Measurements from ENCODE around the gene CAB39L. TPM values are rescaled to one million over a fixed set of nuclear protein-coding genes. Genes with fewer than 3 reads are reported as not detected.

Gene CAB39L
- total and polyA plus RNA-seq, 2 of the 13 experiments (the other 11 are each of a cell fraction or from before 2014, with no cell fraction given): 3.1 to 6.1 TPM

DNA sequence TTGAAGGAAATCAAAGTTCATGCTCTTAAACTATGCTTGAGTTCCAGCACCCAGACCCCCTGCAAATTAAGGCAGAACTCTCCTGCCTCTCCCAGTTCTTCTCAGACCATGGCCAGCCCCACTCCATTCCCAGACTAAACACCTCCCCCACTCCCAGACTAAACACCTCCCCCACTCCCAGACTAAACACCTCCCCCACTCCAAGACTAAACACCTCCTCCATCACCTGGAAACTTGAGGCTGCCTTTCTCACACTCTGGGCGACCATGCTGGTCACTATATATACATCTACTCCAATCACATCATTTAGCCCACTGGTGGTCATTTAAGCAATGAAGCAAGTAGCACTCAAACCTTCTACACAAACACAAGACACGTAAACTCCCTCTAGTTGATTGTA, 57.2 kb downstream of the CAB39L start (continued):
- TF ChIP-seq CC2D1A (CRISPR knock-in tag; IDR thresholded peaks at IDR 0.05) (no peak), ZNF143 (CRISPR knock-in tag; IDR thresholded peaks at IDR 0.05) (no peak)

DNA sequence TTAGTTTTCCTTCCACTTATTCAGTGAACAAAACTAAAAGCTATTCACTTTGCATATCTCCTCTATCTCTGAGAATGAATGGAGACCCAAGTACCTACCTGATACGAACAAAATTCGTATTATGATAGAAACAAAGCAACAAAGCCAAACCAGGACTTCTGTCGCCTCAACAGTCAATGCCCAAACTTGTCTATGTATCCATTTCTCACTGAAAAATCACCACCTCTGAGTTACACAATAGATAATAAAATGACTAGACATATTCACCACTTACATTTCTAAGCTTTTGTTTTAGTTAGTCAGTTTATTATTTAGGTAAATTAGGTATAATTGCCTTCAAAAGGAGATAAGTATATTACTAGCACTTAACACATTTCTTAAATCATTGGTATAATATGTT, 67.7 kb downstream of the CAB39L start:
- H3K4me3 ChIP-seq (replicated peaks in 1 of 3; ENCODE audit: insufficient read depth in 1 of 3, low read depth in 2 of 3, low read length in 3 of 3): no peak overlapping the region
- H3K36me3 ChIP-seq (replicated peaks in 1 of 2; ENCODE audit: control insufficient read depth in 1 of 2, insufficient read depth in 2 of 2, low read length in 2 of 2): no peaks in the 10 kb centered on the region
- ChIA-PET CTCF (ENCODE audit: low intra/inter-chr PET ratio, low total read pairs) (no interaction called here), POLR2A (no interaction called here)
- no peak overlapping the region for H3K27ac ChIP-seq (ENCODE audit: extremely low read length, insufficient read depth, low read length)
- BruUV-seq (replicated peaks): no TSS peak
- H3K9ac ChIP-seq (ENCODE audit: insufficient read depth, low read depth, low read length): no peak overlapping the region
- no peak for TF ChIP-seq ZNF572 (CRISPR knock-in tag; IDR thresholded peaks at IDR 0.05)
- TF ChIP-seq, protein P1, sequence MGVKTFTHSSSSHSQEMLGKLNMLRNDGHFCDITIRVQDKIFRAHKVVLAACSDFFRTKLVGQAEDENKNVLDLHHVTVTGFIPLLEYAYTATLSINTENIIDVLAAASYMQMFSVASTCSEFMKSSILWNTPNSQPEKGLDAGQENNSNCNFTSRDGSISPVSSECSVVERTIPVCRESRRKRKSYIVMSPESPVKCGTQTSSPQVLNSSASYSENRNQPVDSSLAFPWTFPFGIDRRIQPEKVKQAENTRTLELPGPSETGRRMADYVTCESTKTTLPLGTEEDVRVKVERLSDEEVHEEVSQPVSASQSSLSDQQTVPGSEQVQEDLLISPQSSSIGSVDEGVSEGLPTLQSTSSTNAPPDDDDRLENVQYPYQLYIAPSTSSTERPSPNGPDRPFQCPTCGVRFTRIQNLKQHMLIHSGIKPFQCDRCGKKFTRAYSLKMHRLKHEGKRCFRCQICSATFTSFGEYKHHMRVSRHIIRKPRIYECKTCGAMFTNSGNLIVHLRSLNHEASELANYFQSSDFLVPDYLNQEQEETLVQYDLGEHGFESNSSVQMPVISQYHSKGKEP (CRISPR knock-in tag; IDR thresholded peaks at IDR 0.05): no peak
- TF ChIP-seq, protein P2, sequence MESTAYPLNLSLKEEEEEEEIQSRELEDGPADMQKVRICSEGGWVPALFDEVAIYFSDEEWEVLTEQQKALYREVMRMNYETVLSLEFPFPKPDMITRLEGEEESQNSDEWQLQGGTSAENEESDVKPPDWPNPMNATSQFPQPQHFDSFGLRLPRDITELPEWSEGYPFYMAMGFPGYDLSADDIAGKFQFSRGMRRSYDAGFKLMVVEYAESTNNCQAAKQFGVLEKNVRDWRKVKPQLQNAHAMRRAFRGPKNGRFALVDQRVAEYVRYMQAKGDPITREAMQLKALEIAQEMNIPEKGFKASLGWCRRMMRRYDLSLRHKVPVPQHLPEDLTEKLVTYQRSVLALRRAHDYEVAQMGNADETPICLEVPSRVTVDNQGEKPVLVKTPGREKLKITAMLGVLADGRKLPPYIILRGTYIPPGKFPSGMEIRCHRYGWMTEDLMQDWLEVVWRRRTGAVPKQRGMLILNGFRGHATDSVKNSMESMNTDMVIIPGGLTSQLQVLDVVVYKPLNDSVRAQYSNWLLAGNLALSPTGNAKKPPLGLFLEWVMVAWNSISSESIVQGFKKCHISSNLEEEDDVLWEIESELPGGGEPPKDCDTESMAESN (CRISPR knock-in tag; conservative IDR thresholded peaks at IDR 0.05): no peak
- no peak for TF ChIP-seq THYN1 (CRISPR knock-in tag; IDR thresholded peaks at IDR 0.05; ENCODE audit: borderline replicate concordance, low read depth)
- TF ChIP-seq ZNF672 (CRISPR knock-in tag; IDR thresholded peaks at IDR 0.05): no peak
- TF ChIP-seq TBP (CRISPR knock-in tag; IDR thresholded peaks at IDR 0.05): no peak
- no peak for TF ChIP-seq CBX2 (IDR thresholded peaks at IDR 0.05; ENCODE audit: low read depth, low read length)
- TF ChIP-seq CBX2 (CRISPR knock-in tag; IDR thresholded peaks at IDR 0.05; ENCODE audit: low read depth): no peak
- no peak for TF ChIP-seq ZNF558 (CRISPR knock-in tag; IDR thresholded peaks at IDR 0.05; ENCODE audit: borderline replicate concordance)
- no peak for TF ChIP-seq NR2F2 (IDR thresholded peaks at IDR 0.05; ENCODE audit: borderline replicate concordance, low read depth)
- no peak for TF ChIP-seq BCL6 (CRISPR knock-in tag; IDR thresholded peaks at IDR 0.05)
- TF ChIP-seq, protein P3, sequence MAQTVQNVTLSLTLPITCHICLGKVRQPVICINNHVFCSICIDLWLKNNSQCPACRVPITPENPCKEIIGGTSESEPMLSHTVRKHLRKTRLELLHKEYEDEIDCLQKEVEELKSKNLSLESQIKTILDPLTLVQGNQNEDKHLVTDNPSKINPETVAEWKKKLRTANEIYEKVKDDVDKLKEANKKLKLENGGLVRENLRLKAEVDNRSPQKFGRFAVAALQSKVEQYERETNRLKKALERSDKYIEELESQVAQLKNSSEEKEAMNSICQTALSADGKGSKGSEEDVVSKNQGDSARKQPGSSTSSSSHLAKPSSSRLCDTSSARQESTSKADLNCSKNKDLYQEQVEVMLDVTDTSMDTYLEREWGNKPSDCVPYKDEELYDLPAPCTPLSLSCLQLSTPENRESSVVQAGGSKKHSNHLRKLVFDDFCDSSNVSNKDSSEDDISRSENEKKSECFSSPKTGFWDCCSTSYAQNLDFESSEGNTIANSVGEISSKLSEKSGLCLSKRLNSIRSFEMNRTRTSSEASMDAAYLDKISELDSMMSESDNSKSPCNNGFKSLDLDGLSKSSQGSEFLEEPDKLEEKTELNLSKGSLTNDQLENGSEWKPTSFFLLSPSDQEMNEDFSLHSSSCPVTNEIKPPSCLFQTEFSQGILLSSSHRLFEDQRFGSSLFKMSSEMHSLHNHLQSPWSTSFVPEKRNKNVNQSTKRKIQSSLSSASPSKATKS (CRISPR knock-in tag; IDR thresholded peaks at IDR 0.05): no peak
- TF ChIP-seq NFYB (CRISPR knock-in tag; IDR thresholded peaks at IDR 0.05): no peak
- no peak for TF ChIP-seq EHMT2 (IDR thresholded peaks at IDR 0.05; ENCODE audit: borderline replicate concordance, low read depth, low read length)
- no peaks in the 10 kb centered on the region for H3K79me2 ChIP-seq (ENCODE audit: insufficient read depth, low read length)
- in situ Hi-C loops (cut with HindIII; ENCODE audit: extremely low pct_ligation_motif_present, low pct_unique_long_range_greater_than_20kb): no loop called here
- no peak for DNase-seq (ENCODE audit: low spot score)
- H4K20me1 ChIP-seq (ENCODE audit: insufficient read depth, low read length): no peaks in the 10 kb centered on the region
- H3K4me1 ChIP-seq (ENCODE audit: insufficient read depth, low read length): peaks cover 30% of the 10 kb centered on the region
- ATAC-seq: no peak
- FAIRE-seq: no peak
- no peak overlapping the region for H2AFZ ChIP-seq (ENCODE audit: low read length)
- no peak overlapping the region for H3K4me2 ChIP-seq (ENCODE audit: low read depth, low read length)
- 78% methylated on average over 3 of the region's 3 CpGs for WGBS (ENCODE audit: low lambda C conversion rate)
- H3K9me3 ChIP-seq (ENCODE audit: low read length): no peaks in the 10 kb centered on the region
- intact Hi-C loops (cut with micrococcal nuclease; ENCODE audit: unreplicated experiment): no loop called here
- no peaks in the 10 kb centered on the region for H3K27me3 ChIP-seq (ENCODE audit: control insufficient read depth in 1 of 2, insufficient read depth in 2 of 2, low read length in 2 of 2)

Data from HepG2 (cell line).